ENCODE data around the gene OTP. TPM values are rescaled to one million over a fixed set of nuclear protein-coding genes. Genes with fewer than 3 reads are reported as not detected.

Gene OTP
- total and polyA plus RNA-seq, 2 donors (not counting 1 experiment from before 2014, with no cell fraction given), result 0.03 TPM; not detected in 1

DNA sequence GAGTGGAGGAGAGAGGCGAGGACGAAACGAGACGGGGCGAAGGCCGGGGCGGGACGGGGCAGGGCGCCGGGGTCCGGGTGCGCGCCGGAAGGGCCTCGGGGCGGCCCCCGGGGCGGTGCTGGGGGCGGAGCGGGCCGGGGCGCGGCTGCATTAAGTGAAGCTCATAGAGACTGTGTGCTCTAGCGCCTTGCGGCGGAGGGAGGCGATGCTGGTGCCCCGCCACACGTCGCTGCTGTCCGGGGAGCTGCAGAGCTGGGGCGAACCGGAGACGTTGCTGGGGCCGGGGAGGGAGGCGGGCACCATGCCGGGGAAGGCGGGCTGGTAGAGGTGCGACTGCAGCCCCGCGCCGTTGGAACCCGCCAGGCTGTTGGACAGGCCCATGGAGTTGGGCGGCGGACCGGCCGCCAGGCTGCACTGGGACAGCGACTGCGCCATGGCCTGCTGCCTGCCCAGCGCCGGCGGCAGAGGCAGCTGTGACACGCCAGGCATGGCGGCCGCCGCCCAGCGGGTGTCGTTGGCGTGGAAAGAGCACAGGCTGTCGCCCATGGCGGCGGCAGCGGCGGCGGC lies 8.3 kb downstream of the OTP start:
- Mint-ChIP-seq H3K9me3 (ENCODE audit: insufficient read depth) (peaks cover 4% of the 10 kb centered on the region), H3K4me3 (peak overlapping the region; percentile 87), H3K4me1 (peaks cover 25% of the 10 kb centered on the region), H3K27me3 (peaks cover 62% of the 10 kb centered on the region), H3K27ac (no peak overlapping the region)
- peaks cover 0 to 70% (median 61%) of the 10 kb centered on the region in 4 experiments for H3K27me3 ChIP-seq (replicated peaks in 1 of 4; ENCODE audit: control extremely low read depth in 1 of 4, control insufficient read depth in 3 of 4, insufficient read depth in 4 of 4, low read length in 3 of 4)
- peak; percentile 75 for ATAC-seq (ENCODE audit: low read depth)
- H3K4me1 ChIP-seq (ENCODE audit: control insufficient read depth in 2 of 2, insufficient read depth in 2 of 2, low read length in 2 of 2), result peaks cover 28 to 48% of the 10 kb centered on the region in 2 donors
- WGBS (ENCODE audit: insufficient coverage), result 2% methylated on average over 65 of the region's 65 CpGs
- no peaks in the 10 kb centered on the region for H3K36me3 ChIP-seq (replicated peaks in 1 of 2; ENCODE audit: control extremely low read depth in 1 of 2, control insufficient read depth in 1 of 2, extremely low read depth in 1 of 2, insufficient read depth in 2 of 2, low read length in 1 of 2)
- H4K20me1 ChIP-seq (ENCODE audit: control insufficient read depth, insufficient read depth, low read length, poor library complexity, severe bottlenecking), result no peaks in the 10 kb centered on the region
- H3K4me2 ChIP-seq (replicated peaks; ENCODE audit: low read depth, low read length, poor library complexity, severe bottlenecking), result peak overlapping the region; percentile 89
- H3K9me3 ChIP-seq (ENCODE audit: control extremely low read depth in 1 of 3, control insufficient read depth in 2 of 3, insufficient read depth in 1 of 3, low read length in 2 of 3), result peaks cover 1 to 42% (median 19%) of the 10 kb centered on the region in 3 donors
- H3K4me3 ChIP-seq (ENCODE audit: control extremely low read depth in 1 of 5, extremely low read depth in 1 of 5, insufficient read depth in 1 of 5, low read depth in 2 of 5, low read length in 4 of 5), result peak overlapping the region in 4 of 5 experiments; percentile 29 to 62 (median 55)
- no peaks in the 10 kb centered on the region for H3K79me2 ChIP-seq (ENCODE audit: control insufficient read depth, insufficient read depth, low read length)
- intact Hi-C loops (cut with micrococcal nuclease), result loop anchor here (2.0 to 5.0 kb wide), 2 partner anchors 15 to 222 kb away; no protein-coding TSS in a partner anchor
- peak overlapping the region; percentile 59 for H3K9ac ChIP-seq (ENCODE audit: low read length)
- no peak overlapping the region for H3K27ac ChIP-seq (ENCODE audit: low read length in 2 of 2)
- ChIA-PET CTCF (no interaction called here), POLR2A (interaction anchor here (1.1 to 1.2 kb wide), 2 partner anchors 11 to 13 kb away, joined by 3 read pairs; no protein-coding TSS in a partner anchor)
- TF ChIP-seq, protein P1, sequence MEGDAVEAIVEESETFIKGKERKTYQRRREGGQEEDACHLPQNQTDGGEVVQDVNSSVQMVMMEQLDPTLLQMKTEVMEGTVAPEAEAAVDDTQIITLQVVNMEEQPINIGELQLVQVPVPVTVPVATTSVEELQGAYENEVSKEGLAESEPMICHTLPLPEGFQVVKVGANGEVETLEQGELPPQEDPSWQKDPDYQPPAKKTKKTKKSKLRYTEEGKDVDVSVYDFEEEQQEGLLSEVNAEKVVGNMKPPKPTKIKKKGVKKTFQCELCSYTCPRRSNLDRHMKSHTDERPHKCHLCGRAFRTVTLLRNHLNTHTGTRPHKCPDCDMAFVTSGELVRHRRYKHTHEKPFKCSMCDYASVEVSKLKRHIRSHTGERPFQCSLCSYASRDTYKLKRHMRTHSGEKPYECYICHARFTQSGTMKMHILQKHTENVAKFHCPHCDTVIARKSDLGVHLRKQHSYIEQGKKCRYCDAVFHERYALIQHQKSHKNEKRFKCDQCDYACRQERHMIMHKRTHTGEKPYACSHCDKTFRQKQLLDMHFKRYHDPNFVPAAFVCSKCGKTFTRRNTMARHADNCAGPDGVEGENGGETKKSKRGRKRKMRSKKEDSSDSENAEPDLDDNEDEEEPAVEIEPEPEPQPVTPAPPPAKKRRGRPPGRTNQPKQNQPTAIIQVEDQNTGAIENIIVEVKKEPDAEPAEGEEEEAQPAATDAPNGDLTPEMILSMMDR (IDR thresholded peaks at IDR 0.05), result no peak
- TF ChIP-seq EZH2 (IDR thresholded peaks at IDR 0.05; ENCODE audit: borderline replicate concordance, insufficient read depth, low read depth, low read length, poor library complexity, severe bottlenecking), result peak; percentile 92
- H2AFZ ChIP-seq (ENCODE audit: insufficient read depth, low read depth, low read length, poor library complexity, severe bottlenecking), result peak overlapping the region; percentile 60
- DNase-seq, result peak; percentile 73

DNA sequence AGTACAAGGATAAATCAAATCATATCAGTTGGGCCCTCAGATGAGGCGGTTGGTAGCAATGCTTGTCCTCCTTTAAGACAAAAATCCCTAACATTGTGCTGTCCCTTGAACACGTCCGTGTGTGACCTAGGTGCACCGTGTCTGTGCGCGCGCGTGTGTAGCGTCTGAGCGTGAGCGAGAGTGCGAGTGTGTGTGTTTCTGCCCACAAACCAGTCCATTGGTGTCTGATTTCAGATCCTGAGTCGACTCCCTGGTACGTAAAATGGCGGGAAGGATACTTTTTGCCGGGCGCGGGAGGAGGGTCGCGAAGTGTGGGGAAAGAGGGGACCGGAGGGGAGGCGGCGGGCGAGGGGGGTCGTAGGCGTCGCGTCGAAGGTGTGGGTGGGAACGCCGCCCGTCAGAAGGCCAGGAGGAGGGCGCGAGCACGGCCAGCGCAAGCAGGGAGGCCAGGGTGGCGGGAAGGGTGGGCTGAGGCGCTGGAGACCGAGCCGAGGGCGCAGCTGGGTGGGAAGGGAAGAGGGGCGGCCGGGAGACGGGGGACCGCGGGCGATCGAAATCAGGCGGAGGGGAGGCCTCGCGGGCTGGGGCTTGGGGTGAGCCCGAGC lies 8.9 kb downstream of the OTP start:
- H3K36me3 ChIP-seq (replicated peaks in 1 of 2; ENCODE audit: control extremely low read depth in 1 of 2, control insufficient read depth in 1 of 2, extremely low read depth in 1 of 2, insufficient read depth in 2 of 2, low read length in 1 of 2), result no peaks in the 10 kb centered on the region
- peak; percentile 12 for ATAC-seq (ENCODE audit: low read depth)
- peak overlapping the region; percentile 79 for H3K27ac Mint-ChIP-seq
- H3K79me2 ChIP-seq (ENCODE audit: control insufficient read depth, insufficient read depth, low read length), result no peaks in the 10 kb centered on the region
- H3K4me3 Mint-ChIP-seq, result peak overlapping the region; percentile 87
- H3K27me3 Mint-ChIP-seq, result peaks cover 67% of the 10 kb centered on the region
- CTCF ChIA-PET, result no interaction called here
- H3K27me3 ChIP-seq (replicated peaks in 1 of 4; ENCODE audit: control extremely low read depth in 1 of 4, control insufficient read depth in 3 of 4, insufficient read depth in 4 of 4, low read length in 3 of 4), result peaks cover 0 to 71% (median 59%) of the 10 kb centered on the region in 4 experiments
- H3K9me3 ChIP-seq (ENCODE audit: control extremely low read depth in 1 of 3, control insufficient read depth in 2 of 3, insufficient read depth in 1 of 3, low read length in 2 of 3), result peaks cover 1 to 42% (median 19%) of the 10 kb centered on the region in 3 donors
- H3K4me1 ChIP-seq (ENCODE audit: control insufficient read depth in 2 of 2, insufficient read depth in 2 of 2, low read length in 2 of 2), result peaks cover 28 to 48% of the 10 kb centered on the region in 2 donors
- no peak for DNase-seq
- intact Hi-C loops (cut with micrococcal nuclease), result loop anchor here (2.0 to 10.0 kb wide), 5 partner anchors 15 to 1883 kb away; partner anchors contain the start of genes HOMER1, WDR41 and ZBED3
- 7% methylated on average over 49 of the region's 52 CpGs for WGBS (ENCODE audit: insufficient coverage)
- H2AFZ ChIP-seq (ENCODE audit: insufficient read depth, low read depth, low read length, poor library complexity, severe bottlenecking), result peak overlapping the region; percentile 60
- H3K9ac ChIP-seq (ENCODE audit: low read length), result peak overlapping the region; percentile 25
- peak overlapping the region; percentile 89 for H3K4me2 ChIP-seq (replicated peaks; ENCODE audit: low read depth, low read length, poor library complexity, severe bottlenecking)
- TF ChIP-seq, protein P1 (IDR thresholded peaks at IDR 0.05), result no peak
- no peak for TF ChIP-seq EZH2 (IDR thresholded peaks at IDR 0.05; ENCODE audit: borderline replicate concordance, insufficient read depth, low read depth, low read length, poor library complexity, severe bottlenecking)
- H3K9me3 Mint-ChIP-seq (ENCODE audit: insufficient read depth), result peaks cover 4% of the 10 kb centered on the region
- peaks cover 25% of the 10 kb centered on the region for H3K4me1 Mint-ChIP-seq
- no peak overlapping the region for H3K27ac ChIP-seq (ENCODE audit: low read length in 2 of 2)
- POLR2A ChIA-PET, result interaction anchor here (1.2 kb wide), 1 partner anchor 11 kb away, joined by 3 read pairs; no protein-coding TSS in a partner anchor
- no peaks in the 10 kb centered on the region for H4K20me1 ChIP-seq (ENCODE audit: control insufficient read depth, insufficient read depth, low read length, poor library complexity, severe bottlenecking)
- H3K4me3 ChIP-seq (ENCODE audit: control extremely low read depth in 1 of 5, extremely low read depth in 1 of 5, insufficient read depth in 1 of 5, low read depth in 2 of 5, low read length in 4 of 5), result peak overlapping the region in 3 of 5 experiments; percentile 49 to 62 (median 61)
